Neural cell (in vitro differentiated cells): ENCODE results near the gene GRAMD4. TPM values are rescaled to one million over a fixed set of nuclear protein-coding genes. Genes with fewer than 3 reads are reported as not detected.

ENCODE experiments used
- H2AFZ ChIP-seq: fragments of 200-600, 300-800 bp; sonication (generic), shearing (Covaris generic); 2 replicates; pipeline ENCODE4 v1.6.0; 2014; ENCODE audit warnings: low read depth, mild to moderate bottlenecking, antibody characterized with exemption, low read length, moderate library complexity
- H3F3A ChIP-seq: fragments of 200-600 bp; shearing (Covaris generic); 2 replicates; pipeline ENCODE4 v1.6.1; 2016; ENCODE audit warnings: mild to moderate bottlenecking, moderate library complexity, mixed read lengths, antibody characterized with exemption, low read length; ENCODE audit not compliant: insufficient read depth, poor library complexity, severe bottlenecking
- H3K27ac ChIP-seq: fragments of 200-600, 300-800 bp; sonication (generic), shearing (Covaris generic); 2 replicates; pipeline ENCODE4 v1.5.1; 2014; ENCODE audit warnings: mild to moderate bottlenecking, low read length, moderate library complexity
- H3K27me3 ChIP-seq: fragments of 300-800, 200-600 bp; sonication (generic), shearing (Covaris generic); 2 replicates; pipeline ENCODE4 v1.6.0; 2014; ENCODE audit warnings: mild to moderate bottlenecking, low read depth, low read length, moderate library complexity; ENCODE audit not compliant: insufficient read depth
- H3K36me3 ChIP-seq: fragments of 300-800, 200-600 bp; sonication (generic), shearing (Covaris generic); 2 replicates; pipeline ENCODE4 v1.5.1; 2014; ENCODE audit warnings: mild to moderate bottlenecking, antibody characterized with exemption, low read length, moderate library complexity; ENCODE audit not compliant: insufficient read depth
- H3K4me2 ChIP-seq: fragments of 300-800, 200-600 bp; sonication (generic), shearing (Covaris generic); 2 replicates; pipeline ENCODE4 v1.6.0; 2014; ENCODE audit warnings: mild to moderate bottlenecking, low read length
- H3K4me3 ChIP-seq: fragments of 300-800, 200-600 bp; sonication (generic), shearing (Covaris generic); 2 replicates; pipeline ENCODE4 v1.5.1; 2014; ENCODE audit warnings: mild to moderate bottlenecking, low read length, moderate library complexity
- H3K79me2 ChIP-seq: fragments of 200-600 bp; shearing (Covaris generic); replicated peaks from 2 replicates; pipeline ENCODE4 v1.6.0; 2014; ENCODE audit warnings: mild to moderate bottlenecking, low read length, moderate library complexity; ENCODE audit not compliant: insufficient read depth
- H3K9ac ChIP-seq: fragments of 300-800, 200-600 bp; sonication (generic), shearing (Covaris generic); 2 replicates; pipeline ENCODE4 v1.6.1; 2016; ENCODE audit warnings: mild to moderate bottlenecking, low read length, mixed read lengths
- H3K9me2 ChIP-seq: fragments of 200-600 bp; shearing (Covaris generic); 2 replicates; pipeline ENCODE4 v1.6.1; 2016; ENCODE audit warnings: mild to moderate bottlenecking, low read length, mixed read lengths; ENCODE audit not compliant: insufficient read depth
- H3K9me3 ChIP-seq: fragments of 200-600, 300-800 bp; sonication (generic), shearing (Covaris generic); 2 replicates; pipeline ENCODE4 v1.6.1; 2016; ENCODE audit warnings: mild to moderate bottlenecking, mixed run types, low read length, moderate library complexity, mixed read lengths
- H4K20me1 ChIP-seq: fragments of 200-600 bp; shearing (Covaris generic); 2 replicates; pipeline ENCODE4 v1.6.1; 2016; ENCODE audit warnings: mild to moderate bottlenecking, mixed run types; ENCODE audit not compliant: insufficient read depth
- CTCF ChIP-seq: fragments of 450-650 bp; IDR thresholded peaks from 2 replicates; pipeline ENCODE4 v1.5.1; 2014; ENCODE audit warnings: antibody characterized with exemption, mild to moderate bottlenecking, moderate library complexity; ENCODE audit not compliant: poor library complexity, severe bottlenecking
- EP300 ChIP-seq: fragments of 450-650 bp; conservative IDR thresholded peaks from 2 replicates; pipeline ENCODE4 v1.6.1; 2014; ENCODE audit warnings: antibody characterized with exemption, mild to moderate bottlenecking, moderate library complexity; ENCODE audit not compliant: poor library complexity, severe bottlenecking
- EZH2 ChIP-seq: fragments of 200-600, 300-800 bp; shearing (Covaris generic), sonication (generic); IDR thresholded peaks from 2 replicates; pipeline ENCODE4 v1.6.1; 2014; ENCODE audit warnings: antibody characterized with exemption, low read length, borderline replicate concordance, mild to moderate bottlenecking; ENCODE audit not compliant: insufficient read depth, poor library complexity, severe bottlenecking
- MXI1 ChIP-seq: fragments of 450-650 bp; conservative IDR thresholded peaks from 2 replicates; pipeline ENCODE4 v1.6.1; 2014; ENCODE audit warnings: antibody characterized with exemption, mild to moderate bottlenecking; ENCODE audit not compliant: poor library complexity, severe bottlenecking
- POLR2AphosphoS5 ChIP-seq: IDR thresholded peaks from 2 replicates; pipeline ENCODE4 v1.6.1; 2012
- RAD21 ChIP-seq: fragments of 450-650 bp; conservative IDR thresholded peaks from 2 replicates; pipeline ENCODE4 v1.6.1; 2014; ENCODE audit warnings: antibody characterized with exemption, mild to moderate bottlenecking, moderate library complexity
- REST ChIP-seq: IDR thresholded peaks from 2 replicates; pipeline ENCODE4 v1.6.1; 2012; ENCODE audit warnings: borderline replicate concordance
- SMC3 ChIP-seq: fragments of 450-650 bp; conservative IDR thresholded peaks from 2 replicates; pipeline ENCODE4 v1.6.1; 2014; ENCODE audit warnings: antibody characterized with exemption, mild to moderate bottlenecking, moderate library complexity; ENCODE audit not compliant: poor library complexity
- TAF1 ChIP-seq: IDR thresholded peaks from 2 replicates; pipeline ENCODE4 v1.6.1; 2012; ENCODE audit warnings: low read depth
- polyA plus RNA-seq: library from polyadenylated mRNA; depleted of rRNA; stranded (reverse); fragments of >200 nt; gene quantifications from 2 replicates; pipeline ENCODE4 v1.2.3, GENCODE V29; 2014

Gene GRAMD4
- polyA plus RNA-seq, 1 donor from 2014 or later = 35.6 TPM

- H3K9me2 ChIP-seq = no peaks in the 10 kb centered on the region
- no peak overlapping the region for H2AFZ ChIP-seq
- peaks cover 14% of the 10 kb centered on the region for H3K27me3 ChIP-seq
- no peaks in the 10 kb centered on the region for H3F3A ChIP-seq
- no peaks in the 10 kb centered on the region for H4K20me1 ChIP-seq
- H3K27ac ChIP-seq = no peak overlapping the region
- no peak overlapping the region for H3K9ac ChIP-seq
- H3K36me3 ChIP-seq = no peaks in the 10 kb centered on the region
- H3K4me3 ChIP-seq = no peak overlapping the region
- H3K79me2 ChIP-seq = peaks cover 6% of the 10 kb centered on the region
- TF ChIP-seq MXI1 = no peak
- no peak for TF ChIP-seq RAD21
- TF ChIP-seq POLR2AphosphoS5 = no peak
- TF ChIP-seq EP300 = no peak
- TF ChIP-seq EZH2 = no peak
- no peak for TF ChIP-seq TAF1
- no peak for TF ChIP-seq SMC3
- TF ChIP-seq REST = no peak
- TF ChIP-seq CTCF = no peak
- H3K9me3 ChIP-seq = no peaks in the 10 kb centered on the region
- no peak overlapping the region for H3K4me2 ChIP-seq
These were observed 47.0 kb upstream of the GRAMD4 start for GRCh38 chr22:46572911-46573780.

- TF ChIP-seq CTCF = no peak
- no peak for TF ChIP-seq EP300
- TF ChIP-seq SMC3 = no peak
- no peak for TF ChIP-seq TAF1
- Histone ChIP-seq H3K4me2 (no peak overlapping the region), H3F3A (no peaks in the 10 kb centered on the region), H3K79me2 (peaks cover 7% of the 10 kb centered on the region), H3K4me3 (no peak overlapping the region), H3K9me3 (no peaks in the 10 kb centered on the region), H3K27ac (no peak overlapping the region), H3K27me3 (peaks cover 16% of the 10 kb centered on the region), H3K9ac (no peak overlapping the region), H3K36me3 (no peaks in the 10 kb centered on the region), H4K20me1 (no peaks in the 10 kb centered on the region), H3K9me2 (no peaks in the 10 kb centered on the region), H2AFZ (no peak overlapping the region)
These were observed 46.3 kb upstream of the GRAMD4 start for GRCh38 chr22:46573781-46574437.
